Measurements from ENCODE around the gene PACSIN3. TPM values are rescaled to one million over a fixed set of nuclear protein-coding genes. Genes with fewer than 3 reads are reported as not detected.

Gene PACSIN3
- total and polyA plus RNA-seq, 2 of the 13 experiments (the other 11 are each of a cell fraction or from before 2014, with no cell fraction given) = 47.9 to 93.3 TPM

DNA sequence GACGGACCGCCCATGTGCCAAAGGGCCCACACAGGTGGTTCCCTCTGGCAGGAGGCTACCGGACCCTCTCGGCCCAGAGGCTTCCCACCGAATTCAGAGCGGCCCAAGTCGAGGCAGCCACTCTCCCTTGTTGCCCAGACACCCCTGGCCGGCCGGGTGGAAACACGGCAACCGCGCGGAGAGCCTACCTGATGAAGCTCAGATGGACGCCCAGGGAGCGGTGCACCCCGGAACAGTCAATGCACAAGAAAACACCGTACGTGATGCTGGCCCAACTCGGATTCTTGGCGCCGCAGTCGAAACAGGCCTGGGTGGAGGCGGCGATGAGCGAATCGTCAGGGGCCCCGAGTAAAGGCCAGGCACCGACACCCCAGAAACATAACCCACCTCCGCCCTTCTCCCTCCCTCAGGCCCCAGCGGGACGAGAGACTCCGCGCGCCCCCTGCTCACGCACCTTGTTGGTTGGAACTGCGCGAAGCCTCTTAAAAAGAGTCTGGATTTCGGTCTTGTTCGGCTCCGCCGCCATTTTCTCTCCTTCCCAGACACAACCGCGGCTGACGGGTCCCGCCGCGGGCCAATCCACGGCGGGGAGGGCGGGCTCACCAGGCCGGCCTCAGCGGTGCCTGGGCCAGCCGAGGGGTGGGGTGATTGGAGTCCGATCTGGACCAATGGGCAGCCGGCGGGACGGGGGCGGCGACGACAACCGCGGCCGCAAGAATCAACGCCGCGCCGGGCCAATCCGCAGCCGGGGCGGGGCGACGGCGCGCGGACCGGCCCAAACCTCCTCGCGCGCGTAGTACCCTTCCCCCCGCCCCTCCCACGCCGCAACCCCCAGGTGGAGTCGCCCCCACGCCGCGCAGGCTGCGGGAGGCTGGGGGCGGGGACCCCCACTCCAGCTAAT lies 9.7 kb downstream of the PACSIN3 start, which contains the start of gene ARFGAP2 (continued):
- TF ChIP-seq, protein P1, sequence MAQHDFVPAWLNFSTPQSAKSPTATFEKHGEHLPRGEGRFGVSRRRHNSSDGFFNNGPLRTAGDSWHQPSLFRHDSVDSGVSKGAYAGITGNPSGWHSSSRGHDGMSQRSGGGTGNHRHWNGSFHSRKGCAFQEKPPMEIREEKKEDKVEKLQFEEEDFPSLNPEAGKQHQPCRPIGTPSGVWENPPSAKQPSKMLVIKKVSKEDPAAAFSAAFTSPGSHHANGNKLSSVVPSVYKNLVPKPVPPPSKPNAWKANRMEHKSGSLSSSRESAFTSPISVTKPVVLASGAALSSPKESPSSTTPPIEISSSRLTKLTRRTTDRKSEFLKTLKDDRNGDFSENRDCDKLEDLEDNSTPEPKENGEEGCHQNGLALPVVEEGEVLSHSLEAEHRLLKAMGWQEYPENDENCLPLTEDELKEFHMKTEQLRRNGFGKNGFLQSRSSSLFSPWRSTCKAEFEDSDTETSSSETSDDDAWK (CRISPR knock-in tag; IDR thresholded peaks at IDR 0.05) = no peak
- TF ChIP-seq MXD4 (CRISPR knock-in tag; IDR thresholded peaks at IDR 0.05) = no peak; the same call in 1 of the 2 replicates
- no peak for TF ChIP-seq SP5 (CRISPR knock-in tag; IDR thresholded peaks at IDR 0.05; ENCODE audit: borderline replicate concordance, low read depth)
- TF ChIP-seq, protein P2, sequence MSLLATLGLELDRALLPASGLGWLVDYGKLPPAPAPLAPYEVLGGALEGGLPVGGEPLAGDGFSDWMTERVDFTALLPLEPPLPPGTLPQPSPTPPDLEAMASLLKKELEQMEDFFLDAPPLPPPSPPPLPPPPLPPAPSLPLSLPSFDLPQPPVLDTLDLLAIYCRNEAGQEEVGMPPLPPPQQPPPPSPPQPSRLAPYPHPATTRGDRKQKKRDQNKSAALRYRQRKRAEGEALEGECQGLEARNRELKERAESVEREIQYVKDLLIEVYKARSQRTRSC (CRISPR knock-in tag; IDR thresholded peaks at IDR 0.05; ENCODE audit: low read depth) = no peak
- TF ChIP-seq PRPF4 (IDR thresholded peaks at IDR 0.05; ENCODE audit: low read depth, low read length, poor library complexity, severe bottlenecking) = no peak
- no peak for TF ChIP-seq ZFP36 (IDR thresholded peaks at IDR 0.05; ENCODE audit: borderline replicate concordance, low read depth, low read length, partially characterized antibody)
- TF ChIP-seq ZNF280D (CRISPR knock-in tag; IDR thresholded peaks at IDR 0.05) = no peak
- 0 out of 2 replicates have a peak, but pooled peaks have one; percentile 16 for TF ChIP-seq ZBTB38 (CRISPR knock-in tag; IDR thresholded peaks at IDR 0.05)
- TF ChIP-seq JUN (CRISPR knock-in tag; IDR thresholded peaks at IDR 0.05) = no peak
- TF ChIP-seq MLLT10 (CRISPR knock-in tag; IDR thresholded peaks at IDR 0.05) = no peak
- TF ChIP-seq, protein P3, sequence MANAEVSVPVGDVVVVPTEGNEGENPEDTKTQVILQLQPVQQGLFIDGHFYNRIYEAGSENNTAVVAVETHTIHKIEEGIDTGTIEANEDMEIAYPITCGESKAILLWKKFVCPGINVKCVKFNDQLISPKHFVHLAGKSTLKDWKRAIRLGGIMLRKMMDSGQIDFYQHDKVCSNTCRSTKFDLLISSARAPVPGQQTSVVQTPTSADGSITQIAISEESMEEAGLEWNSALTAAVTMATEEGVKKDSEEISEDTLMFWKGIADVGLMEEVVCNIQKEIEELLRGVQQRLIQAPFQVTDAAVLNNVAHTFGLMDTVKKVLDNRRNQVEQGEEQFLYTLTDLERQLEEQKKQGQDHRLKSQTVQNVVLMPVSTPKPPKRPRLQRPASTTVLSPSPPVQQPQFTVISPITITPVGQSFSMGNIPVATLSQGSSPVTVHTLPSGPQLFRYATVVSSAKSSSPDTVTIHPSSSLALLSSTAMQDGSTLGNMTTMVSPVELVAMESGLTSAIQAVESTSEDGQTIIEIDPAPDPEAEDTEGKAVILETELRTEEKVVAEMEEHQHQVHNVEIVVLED (CRISPR knock-in tag; IDR thresholded peaks at IDR 0.05; ENCODE audit: borderline replicate concordance) = peak; percentile 65; the same call in 1 of the 2 replicates
- TF ChIP-seq ZNF761 (CRISPR knock-in tag; conservative IDR thresholded peaks at IDR 0.05) = peak; percentile 60; the same call in 1 of the 2 replicates
- no peak for TF ChIP-seq ZNF569 (CRISPR knock-in tag; IDR thresholded peaks at IDR 0.05; ENCODE audit: borderline replicate concordance)
- TF ChIP-seq, protein P4, sequence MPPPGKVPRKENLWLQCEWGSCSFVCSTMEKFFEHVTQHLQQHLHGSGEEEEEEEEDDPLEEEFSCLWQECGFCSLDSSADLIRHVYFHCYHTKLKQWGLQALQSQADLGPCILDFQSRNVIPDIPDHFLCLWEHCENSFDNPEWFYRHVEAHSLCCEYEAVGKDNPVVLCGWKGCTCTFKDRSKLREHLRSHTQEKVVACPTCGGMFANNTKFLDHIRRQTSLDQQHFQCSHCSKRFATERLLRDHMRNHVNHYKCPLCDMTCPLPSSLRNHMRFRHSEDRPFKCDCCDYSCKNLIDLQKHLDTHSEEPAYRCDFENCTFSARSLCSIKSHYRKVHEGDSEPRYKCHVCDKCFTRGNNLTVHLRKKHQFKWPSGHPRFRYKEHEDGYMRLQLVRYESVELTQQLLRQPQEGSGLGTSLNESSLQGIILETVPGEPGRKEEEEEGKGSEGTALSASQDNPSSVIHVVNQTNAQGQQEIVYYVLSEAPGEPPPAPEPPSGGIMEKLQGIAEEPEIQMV (CRISPR knock-in tag; IDR thresholded peaks at IDR 0.05; ENCODE audit: low read depth) = no peak; the same call in 1 of the 2 replicates
- TF ChIP-seq MIXL1 (CRISPR knock-in tag; IDR thresholded peaks at IDR 0.05) = no peak
- TF ChIP-seq ZNF629 (CRISPR knock-in tag; conservative IDR thresholded peaks at IDR 0.05) = no peak; the same call in 1 of the 2 replicates
- peak; percentile 40; the same call in 1 of the 2 replicates for TF ChIP-seq FOXA3 (CRISPR knock-in tag; IDR thresholded peaks at IDR 0.05)
